Activated CD4-positive, alpha-beta T cell treated with anti-CD3 and anti-CD28 coated beads, Interleukin-2, Interleukin-4, amounts not matched to agents 100 ng/mL and 50 ng/mL, durations not matched to agents 16 hours and 8 hours (primary cell): ENCODE measurements around the gene MED27.

Experiments used
- DNase-seq: peaks from one replicate; pipeline ENCODE4 v3.0.0-alpha.2; 2020; ENCODE audit warnings: low spot score

The MED27 gene

DNA sequence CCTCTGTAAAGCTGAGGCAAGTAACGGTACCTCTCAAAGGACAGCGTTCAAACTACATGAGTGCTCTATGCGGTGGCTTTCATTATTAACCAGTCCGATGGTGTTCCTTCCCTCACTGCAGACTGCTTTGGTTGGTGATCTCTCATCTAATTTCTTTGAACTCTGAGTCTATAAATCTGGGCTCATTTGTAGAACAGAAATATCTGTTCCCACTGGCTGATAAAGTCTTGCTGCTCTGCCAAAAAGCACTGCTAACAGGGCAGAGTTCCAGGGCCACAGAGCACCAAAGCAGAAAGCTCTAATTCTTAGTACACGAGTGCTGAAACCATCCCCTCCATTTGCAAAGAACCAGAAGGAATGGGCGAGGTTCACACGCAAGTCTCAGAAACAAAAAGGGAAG lies 81.9 kb downstream of the MED27 start:
- no peak for DNase-seq

DNA sequence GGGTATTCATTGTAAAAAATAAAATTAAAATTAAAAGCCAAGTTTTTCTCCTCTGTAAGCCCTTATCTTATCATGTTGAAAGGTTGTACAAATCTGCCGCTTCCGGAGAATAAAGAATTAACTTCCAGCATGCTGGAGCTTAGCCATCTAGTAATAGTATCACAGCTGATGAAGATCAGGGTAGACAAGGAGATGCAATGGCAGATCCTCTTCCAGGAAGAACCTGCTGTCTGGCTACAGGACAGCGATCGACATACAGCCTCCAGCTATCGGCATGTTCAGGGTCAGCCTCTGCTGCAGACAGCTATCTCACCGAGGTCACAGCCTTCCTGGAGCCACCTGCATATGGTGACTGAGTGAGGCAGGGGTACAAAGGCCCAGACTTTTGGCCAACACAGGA lies 82.6 kb downstream of the MED27 start:
- no peak for DNase-seq

DNA sequence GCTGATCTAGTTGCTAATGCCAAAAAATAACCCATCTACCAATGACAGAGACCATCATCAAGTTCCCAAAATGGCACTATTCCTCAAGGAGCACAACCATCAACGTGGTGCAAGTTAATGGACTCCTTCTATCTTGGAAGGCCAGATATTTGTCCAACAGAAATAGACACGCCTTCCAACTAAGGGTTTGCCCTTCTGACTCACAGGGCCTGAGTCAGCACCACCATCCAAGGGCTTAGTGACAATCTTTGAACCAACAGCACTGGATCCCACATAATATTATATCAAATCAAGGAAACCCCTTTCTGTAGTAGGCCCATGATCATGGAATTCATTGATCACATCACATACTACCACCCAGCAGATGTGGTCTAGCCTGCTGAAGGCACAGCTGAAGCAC lies 84.3 kb downstream of the MED27 start:
- DNase-seq, result no peak

DNA sequence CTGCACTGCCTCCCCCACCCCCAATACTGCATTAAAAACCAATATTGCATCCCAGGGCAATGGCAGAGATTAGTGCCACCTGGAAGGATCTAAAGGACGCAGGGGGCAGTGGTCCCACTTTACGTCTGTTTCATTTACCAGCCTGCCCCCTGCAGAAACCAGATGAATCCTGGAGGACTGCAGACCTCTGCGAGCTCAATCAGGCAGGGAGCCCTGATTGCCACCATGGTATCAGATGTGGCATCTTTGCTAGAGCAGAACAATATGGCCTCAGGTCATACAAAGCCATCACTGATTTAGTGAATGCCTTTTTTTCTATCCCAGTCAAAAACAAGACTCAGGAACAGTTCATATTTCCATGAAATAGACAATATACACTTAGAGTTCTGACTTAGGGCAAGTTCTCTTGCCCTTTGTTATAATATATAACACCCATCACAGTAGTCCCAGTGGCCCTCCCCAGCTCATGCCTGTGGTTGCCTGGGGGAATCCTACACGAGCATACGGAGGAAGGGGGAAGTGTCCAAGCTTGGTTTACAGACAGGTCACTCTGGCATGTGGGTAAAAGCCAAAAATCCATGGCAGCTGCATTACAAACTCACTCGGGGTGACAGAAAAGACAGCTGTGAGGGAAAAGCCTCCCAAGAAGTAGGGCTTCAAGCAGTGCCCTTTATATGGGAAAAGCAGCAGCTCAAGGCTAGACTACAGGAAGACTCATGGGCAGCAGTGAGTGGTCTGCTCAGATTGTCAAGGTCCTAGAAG lies 85.1 kb downstream of the MED27 start:
- DNase-seq, result no peak

DNA sequence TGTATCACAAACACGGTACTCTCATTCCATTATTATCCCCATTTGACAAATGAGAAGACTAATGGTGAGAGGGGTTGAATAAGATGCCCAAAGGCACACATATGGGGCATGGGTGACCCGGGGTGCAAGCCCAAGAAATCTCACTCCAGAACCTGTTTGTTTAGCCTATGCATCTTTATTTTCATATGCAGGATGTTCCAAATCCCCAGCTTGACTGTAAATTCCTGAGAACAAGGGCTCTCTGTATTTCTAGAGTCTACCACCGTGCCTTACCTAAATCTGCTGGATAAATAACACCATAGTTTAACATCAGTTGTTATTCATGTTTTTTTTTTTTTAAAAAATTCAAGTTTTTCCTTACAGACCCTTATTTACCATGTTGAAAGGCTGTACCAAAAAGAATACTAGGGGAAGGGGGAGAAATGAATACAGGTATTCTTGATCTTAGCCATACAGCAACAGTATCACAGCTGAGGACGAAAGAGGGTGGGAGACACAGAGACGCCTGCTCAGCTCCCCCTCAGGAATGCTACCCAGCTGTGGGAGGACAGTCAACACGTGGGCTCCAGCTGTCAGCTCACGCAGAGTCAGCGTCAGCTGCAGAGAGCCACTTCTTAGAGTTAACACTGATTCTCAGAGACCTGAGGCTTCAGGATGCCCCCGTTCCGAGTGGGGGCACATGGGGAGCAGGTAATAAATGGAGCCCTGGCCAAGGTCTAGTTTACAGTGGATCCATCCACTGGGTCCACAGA lies 86.6 kb downstream of the MED27 start:
- no peak for DNase-seq

DNA sequence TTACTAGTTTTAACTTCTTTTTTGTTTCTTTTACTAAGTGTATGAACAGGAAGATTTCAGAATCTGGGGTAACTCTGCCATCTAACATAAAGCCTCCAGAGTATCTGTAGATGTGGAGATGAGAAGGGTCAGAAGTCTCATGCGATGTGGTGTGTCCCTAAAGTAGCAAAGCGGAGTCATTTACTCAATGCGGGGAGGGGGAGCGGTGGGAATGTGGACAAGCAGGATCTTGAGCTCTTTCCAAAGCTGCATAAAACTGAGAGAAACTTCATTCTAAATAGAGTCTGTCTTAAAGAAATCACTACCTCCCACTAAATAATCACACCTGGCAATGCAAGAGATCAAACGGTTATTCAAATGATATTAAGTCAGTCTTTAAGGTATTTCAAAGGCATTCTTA lies 92.4 kb downstream of the MED27 start:
- no peak for DNase-seq

DNA sequence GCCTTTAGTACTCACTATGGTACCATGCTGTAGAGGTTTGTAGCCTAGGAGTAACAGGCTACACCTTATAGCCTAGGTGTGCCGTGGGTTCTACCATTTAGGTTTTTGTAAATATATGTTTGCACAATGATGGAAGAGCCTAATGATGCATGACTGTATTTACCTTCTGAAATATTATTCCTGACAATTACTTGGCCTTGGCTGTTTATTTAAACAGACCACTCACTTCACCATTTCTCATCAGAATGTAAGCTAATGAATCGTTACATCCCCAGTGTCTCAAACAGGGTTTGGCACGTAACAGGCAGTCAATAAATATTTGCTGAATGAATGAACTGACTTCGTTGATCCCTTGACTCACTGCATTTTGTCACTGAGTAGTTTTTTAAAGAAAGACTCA lies 93.1 kb downstream of the MED27 start:
- DNase-seq, result no peak

DNA sequence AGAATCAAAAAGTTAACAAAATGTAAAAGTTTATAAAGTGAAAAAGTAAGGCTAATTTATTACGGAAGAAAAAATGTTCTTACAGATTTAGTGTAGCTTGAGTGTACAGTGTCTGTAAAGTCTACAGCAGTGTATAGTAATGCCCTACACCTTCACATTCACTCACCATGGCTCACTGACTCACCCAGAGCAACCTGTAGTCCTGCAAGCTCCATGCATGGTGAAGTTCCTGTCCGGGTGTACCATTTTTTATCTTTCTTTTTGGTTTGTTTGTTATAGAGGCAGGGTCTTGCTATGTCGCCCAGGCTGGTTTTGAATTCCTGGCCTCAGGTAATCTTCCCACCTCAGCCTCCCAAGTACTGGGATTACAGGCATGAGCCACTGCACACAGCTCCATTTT lies 93.6 kb downstream of the MED27 start:
- no peak for DNase-seq

DNA sequence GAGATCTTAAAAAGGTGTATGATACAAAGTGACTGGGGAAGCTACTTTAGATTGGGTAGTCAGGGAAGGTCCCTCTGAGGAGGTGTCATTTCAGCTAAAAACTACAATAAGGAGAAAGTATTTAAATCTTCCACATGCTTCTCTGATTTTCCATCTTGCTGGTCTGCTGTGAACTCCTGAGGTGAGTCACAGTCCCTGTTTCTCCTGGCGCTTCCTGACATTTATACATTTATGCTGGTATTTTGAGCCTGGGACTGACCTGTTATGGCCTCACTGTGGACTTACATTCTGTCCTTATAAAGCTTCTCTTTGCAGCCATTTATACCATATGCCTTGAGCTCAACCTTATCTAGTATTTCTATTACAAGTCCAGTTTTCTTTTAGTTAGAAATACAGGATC lies 95.1 kb downstream of the MED27 start:
- DNase-seq, result no peak

DNA sequence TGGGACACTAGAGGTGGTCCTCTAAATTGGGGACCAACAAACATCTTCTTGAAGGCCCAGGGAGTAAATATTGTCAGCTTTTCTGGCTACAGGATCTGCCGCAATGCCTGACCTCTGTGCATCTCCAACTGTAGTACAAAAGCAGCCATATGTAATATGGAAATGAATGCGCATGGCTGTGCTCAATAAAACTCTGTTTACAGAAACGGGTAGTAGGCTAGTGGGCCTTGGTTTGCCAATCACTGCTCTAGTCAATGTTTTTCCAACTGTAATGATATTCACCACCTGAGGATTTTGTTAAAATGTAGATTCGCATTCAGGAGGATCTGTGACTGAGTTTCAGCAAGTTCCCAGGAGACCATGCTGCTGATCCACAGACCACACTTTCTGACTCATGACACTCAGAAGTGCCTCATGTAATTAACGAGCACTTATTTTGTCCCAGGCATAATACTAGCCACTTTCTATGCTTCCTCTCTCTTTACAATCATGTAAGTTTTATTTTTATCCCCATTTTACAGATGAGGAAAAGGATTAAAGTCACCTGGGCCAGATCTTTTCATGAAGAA lies 96.9 kb downstream of the MED27 start:
- no peak for DNase-seq

DNA sequence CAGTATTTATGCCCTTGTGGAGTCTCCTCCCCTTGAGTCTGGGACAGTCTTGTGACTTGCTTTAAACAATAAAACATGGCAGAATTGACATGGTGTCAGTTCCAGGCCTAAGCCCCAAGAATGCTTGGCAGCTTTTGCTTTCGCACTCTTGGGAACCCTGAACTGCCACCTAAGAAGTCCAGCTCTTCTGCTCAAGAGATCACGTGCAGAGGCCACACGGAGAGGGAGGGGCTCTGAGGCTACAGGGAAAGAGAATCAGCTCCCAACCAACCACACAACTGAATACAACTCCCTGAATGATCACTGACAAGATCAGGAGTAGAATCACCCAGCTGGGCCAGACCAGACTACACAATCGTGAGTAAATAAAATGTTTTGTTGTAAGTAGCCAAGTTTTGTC lies 97.6 kb downstream of the MED27 start:
- DNase-seq, result no peak

DNA sequence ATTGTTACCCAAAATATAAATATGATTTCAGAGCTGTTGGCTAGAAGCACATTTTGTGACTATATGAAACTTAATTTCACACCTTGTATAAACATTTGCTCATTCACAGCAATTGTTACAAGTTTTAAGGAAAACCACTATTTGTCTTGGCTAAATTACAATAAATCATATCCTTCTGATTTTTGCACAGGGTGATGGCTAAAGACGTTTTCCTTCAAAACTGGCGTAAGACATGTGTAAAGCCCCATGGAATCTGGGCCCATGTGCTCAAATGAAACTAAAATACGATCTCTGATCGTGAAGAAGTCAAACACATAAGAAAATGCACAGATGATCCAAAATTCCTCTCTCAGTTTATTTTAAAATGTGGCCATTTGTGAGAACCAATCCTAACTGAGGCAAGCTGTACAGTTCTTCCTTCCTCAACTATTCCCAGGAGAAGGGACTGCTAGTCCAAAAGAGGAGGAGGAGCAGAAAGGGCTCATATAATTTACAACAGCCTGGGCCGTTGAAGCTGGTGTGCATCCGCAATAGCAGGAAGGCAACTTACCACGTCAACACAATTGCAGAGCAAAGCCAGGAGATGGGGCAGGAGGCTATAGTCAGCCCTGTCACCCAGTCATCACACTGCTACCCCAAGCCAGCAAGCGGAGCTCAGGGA lies 98.4 kb downstream of the MED27 start:
- no peak for DNase-seq

DNA sequence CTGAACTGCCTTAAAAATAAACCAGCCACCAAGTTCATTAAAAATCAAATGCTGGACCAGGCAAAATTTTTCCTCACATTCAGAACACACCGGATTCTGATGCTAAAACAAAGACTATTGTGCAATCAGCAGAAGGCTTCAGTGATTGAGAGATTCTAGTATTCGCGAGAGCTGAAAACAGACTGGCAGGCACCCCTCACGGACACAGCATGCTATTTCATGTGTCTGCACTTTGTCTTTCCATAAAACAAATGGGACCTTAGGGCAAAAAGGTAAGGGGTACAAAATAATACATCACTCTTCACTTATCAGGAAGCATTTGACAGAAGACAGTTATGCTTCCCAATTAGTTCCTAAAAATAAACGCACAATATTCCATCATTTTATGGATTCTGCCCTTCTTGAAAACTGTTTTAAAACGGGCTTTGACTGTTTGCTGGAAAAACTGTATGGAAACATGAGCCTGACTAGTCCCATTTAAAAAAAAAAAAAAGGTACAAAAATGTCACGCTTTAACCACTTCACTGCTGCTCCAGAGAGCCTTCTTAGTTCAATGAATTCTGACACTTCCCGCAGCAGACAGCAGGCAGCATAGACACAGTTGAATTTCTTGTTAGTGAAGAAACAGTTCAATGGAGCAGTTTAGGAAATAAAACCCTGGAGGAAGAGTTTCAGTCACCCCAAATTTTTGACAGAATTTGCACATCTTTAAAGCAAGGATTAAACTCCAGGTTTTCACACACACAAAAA lies 99.2 kb downstream of the MED27 start:
- no peak for DNase-seq

DNA sequence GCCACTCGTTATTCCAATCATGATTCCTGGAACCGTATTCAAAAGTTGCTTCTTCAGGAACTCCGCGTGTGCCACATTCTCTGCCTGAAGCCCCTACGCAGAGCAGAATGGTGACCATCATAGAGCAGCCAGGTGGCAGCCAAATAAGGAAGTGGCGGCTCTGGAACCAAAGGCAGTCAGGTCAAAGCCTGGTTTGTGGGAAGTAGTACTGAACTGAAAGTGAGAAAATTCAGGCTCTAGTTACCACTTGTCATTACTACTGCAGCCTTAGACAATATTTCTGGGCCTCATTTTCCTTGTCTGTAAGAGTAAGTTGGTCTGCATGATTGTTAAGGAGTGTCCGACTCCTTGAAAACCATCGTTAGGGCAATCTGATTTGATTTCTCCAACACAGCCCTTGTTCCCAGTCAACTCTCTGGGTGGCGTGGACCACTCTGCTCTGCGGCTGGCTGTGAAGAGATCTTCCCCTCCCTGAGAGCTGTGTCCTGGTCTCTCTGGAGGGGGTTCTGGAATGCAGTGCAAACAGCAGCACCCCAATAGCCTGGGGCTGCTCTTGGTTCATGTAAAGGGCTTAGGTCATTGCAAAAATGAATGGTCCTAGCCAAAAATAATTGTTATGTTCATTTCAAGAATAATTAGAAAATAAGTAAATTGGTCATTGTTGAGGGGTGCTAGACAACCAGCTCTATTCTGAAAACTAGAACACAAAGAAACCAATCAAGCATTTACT lies 102.4 kb downstream of the MED27 start:
- no peak for DNase-seq

DNA sequence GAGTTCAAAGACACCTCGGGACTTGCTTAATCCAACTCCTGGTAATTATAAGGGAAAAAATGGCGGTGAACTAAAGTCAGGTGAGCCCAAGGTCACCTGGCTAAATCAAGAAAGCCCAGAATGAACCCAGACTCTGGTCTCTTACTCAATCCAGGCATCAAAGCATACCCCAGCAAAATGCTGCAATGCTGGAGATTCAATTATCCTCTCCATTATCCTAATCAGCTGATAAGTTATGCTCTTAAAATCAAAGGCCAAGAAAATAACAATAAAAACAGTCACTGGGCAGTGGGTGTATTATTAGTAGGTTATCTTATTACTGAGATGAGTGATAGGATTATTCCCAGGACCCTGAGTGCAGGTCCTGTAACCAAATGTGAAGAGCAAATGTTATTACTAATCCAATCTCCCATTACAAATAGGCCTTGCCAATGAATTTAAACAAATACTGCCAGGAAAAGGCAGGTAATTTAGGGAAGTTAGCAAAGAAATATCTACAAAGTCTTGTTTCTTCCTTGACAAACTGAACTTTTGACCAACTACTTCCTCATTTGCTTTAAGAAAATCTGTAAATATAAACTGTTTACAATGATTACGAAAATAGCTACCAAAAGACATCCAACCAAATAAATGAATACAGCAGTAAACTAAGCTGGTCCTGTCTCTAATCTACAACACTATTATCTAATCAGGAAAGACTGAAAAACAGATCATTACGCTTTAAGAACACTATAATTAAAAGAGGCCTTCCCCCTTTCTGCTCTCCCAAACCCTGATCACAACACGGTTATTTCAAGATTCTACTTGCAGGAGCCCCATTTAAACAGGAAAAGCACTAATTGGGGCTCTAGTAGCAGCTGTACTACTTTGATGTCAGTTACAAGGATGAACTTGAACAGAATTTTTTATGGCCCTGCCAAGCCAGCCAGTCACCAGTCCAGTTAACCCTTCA lies 103.2 kb downstream of the MED27 start:
- DNase-seq, result no peak

DNA sequence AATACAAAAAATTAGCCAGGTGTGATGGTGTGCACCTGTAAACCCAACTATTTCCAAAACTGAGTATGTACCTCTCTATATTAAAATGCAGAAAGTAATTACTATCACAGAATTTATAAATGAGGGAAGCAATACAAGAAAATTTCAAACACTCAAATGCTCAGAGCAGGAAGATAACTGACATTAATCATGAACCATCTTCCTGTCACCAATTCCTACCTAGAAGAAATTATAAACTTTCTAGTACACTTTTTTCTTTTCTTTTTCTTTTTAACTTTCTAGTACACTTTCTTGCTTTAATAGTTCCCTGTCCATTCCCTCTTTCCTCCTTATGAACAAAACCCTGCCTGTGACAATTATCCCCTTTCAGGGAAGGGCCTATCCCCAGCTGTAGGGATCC lies 106.8 kb downstream of the MED27 start:
- no peak for DNase-seq

DNA sequence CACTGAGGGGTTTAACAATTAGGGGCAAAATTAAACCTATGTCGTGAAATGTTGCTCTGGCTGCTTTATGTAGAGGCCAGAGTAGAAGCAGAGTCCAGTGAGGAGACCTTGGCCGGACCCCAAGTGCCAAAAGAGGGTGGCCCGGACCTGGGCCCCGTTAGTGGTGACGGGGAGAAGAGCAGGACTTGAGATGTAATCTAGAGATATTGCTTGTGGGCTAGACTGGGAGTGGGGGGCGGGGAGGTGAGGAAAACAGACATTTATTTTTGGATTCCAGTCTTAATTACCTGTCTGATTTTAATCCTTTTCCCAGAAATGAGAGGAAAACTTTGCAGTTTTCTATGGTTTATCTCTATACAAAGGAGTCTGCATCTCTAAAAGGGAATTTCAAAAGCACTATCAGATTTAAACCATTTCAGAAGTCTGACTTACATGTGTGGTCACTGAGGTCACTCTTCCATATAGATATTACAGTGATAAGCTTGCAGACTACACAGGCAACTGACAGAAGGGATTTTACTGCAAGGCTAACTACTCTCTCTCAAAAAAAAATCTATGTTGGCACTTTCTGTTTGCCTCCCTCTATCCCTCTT lies 108.1 kb downstream of the MED27 start:
- DNase-seq, result no peak

DNA sequence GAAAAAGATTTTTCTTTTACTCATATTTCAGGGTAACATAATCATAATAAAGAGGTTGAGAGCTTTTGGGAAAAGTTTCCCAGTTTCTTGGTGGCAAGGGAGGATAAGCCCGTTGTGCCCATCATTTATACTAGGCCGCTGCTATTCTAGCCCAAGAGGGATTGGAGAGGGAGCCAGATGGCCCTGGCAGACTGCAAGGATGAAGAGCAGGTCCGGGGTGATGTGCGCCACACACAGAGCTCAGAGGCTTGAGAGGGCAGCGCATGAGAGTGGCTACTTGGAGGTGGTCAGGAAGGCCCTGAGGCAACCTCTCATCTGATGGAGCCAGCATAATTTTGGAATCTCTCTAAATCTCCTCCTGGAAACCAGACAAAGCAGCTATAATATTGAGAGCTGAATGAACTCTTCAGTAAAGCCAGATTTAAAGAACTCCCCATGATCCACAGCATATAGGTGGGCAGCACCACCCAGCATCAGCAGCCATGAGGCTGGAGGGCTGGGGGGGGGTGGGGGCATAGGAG lies 110.1 kb downstream of the MED27 start:
- DNase-seq, result no peak

DNA sequence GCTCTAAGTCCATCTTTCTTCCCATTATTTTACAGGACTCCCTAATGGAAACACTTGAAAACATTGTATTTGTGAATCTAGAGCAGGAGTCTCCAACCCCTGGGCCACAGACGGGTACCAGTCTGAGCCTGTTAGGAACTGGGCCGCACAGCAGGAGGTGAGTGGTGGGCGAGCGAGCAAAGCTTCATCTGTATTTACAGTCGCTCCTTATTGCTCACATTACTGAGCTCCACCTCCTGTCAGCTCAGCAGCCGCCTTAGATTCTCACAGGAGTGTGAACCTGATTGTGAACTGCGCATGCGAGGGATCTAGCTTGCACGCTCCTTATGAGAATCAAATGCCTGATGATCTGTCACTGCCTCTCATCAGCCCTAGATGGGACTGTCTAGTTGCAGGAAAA lies 111.0 kb downstream of the MED27 start:
- DNase-seq, result no peak

DNA sequence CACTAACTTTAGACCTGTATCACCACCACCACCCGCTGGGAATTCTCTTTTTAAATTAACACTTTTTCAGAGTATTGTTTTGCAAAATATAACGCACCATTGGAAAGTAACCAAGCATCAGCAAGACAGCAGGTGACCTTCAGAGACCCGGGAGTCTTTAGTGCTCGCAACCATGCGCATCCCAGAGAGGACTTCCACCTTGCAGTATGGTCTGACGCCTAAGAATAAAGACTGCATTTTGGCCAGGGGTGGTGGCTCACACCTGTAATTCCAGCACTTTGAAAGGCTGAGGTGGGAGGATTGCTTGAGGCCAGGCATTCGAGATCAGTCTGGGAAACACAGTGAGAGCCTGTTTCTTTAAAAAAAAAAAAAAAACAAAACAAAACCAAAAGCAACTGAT lies 113.8 kb downstream of the MED27 start:
- no peak for DNase-seq
